Spleen (tissue), 11 donors: Measurements from ENCODE around the gene COL21A1. TPM values are rescaled to one million over a fixed set of nuclear protein-coding genes. Genes with fewer than 3 reads are reported as not detected.
A peak's percentile ranks its signal among the peaks of the same experiment; 100 is the strongest.

ENCODE experiments used
- DNase-seq: peaks from one replicate; pipeline ENCODE4 v3.0.0-alpha.2; 2020
- H3K27ac ChIP-seq, 8 donors: fragments of 200-600 bp; sonication (generic) in 7 of 8; 1 replicate in 4 of 8; 2 replicates in 4 of 8; pipeline versions ENCODE4 v1.5.0 to v1.8.0; 2016 to 2021; ENCODE audit warnings: inconsistent platforms in 4 of 8, mild to moderate bottlenecking in 4 of 8, moderate library complexity in 1 of 8
- H3K27me3 ChIP-seq, 7 donors: fragments of 200-600 bp; sonication (generic) in 6 of 7; replicated peaks in 1 of 7; 1 replicate in 4 of 7; 2 replicates in 3 of 7; pipeline versions ENCODE4 v1.5.0 to v1.8.0; 2016 to 2021; ENCODE audit warnings: inconsistent platforms in 3 of 7, mild to moderate bottlenecking in 1 of 7
- H3K36me3 ChIP-seq, 6 donors: fragments of 200-600 bp; sonication (generic) in 5 of 6; 1 replicate in 4 of 6; 2 replicates in 2 of 6; pipeline versions ENCODE4 v1.5.0 to v1.8.0; 2016 to 2021; ENCODE audit warnings: inconsistent platforms in 2 of 6
- H3K4me1 ChIP-seq, 6 donors: fragments of 200-600 bp; sonication (generic) in 5 of 6; 1 replicate in 3 of 6; 2 replicates in 3 of 6; pipeline versions ENCODE4 v1.5.0 to v1.8.0; 2016 to 2021; ENCODE audit warnings: inconsistent platforms in 3 of 6
- H3K4me3 ChIP-seq, 8 donors: fragments of 200-600 bp; sonication (generic) in 7 of 8; 1 replicate in 4 of 8; 2 replicates in 4 of 8; pipeline versions ENCODE4 v1.5.0 to v1.8.0; 2016 to 2021; ENCODE audit warnings: inconsistent platforms in 4 of 8, mild to moderate bottlenecking in 4 of 8, moderate library complexity in 2 of 8
- H3K9me3 ChIP-seq, 8 donors: fragments of 200-600 bp; sonication (generic) in 7 of 8; 1 replicate in 4 of 8; 2 replicates in 4 of 8; pipeline versions ENCODE4 v1.5.0 to v1.8.0; 2016 to 2021; ENCODE audit warnings: inconsistent platforms in 4 of 8
- CTCF ChIP-seq, 11 experiments: fragments of 200-600 bp in 7 of 11; fragments of 450-650 bp in 4 of 11; sonication (generic) in 4 of 11; IDR thresholded peaks in 8 of 11; conservative IDR thresholded peaks in 3 of 11; 1 replicate in 7 of 11; 2 replicates in 4 of 11; pipeline versions ENCODE4 v1.4.0 to v1.8.0; 2016 to 2021; ENCODE audit warnings: antibody characterized with exemption in 11 of 11, inconsistent platforms in 4 of 11, mild to moderate bottlenecking in 1 of 11
- POLR2A ChIP-seq, 3 donors: fragments of 450-650 bp; IDR thresholded peaks; one replicate each; pipeline ENCODE4 v1.5.1; 2017; ENCODE audit warnings: antibody characterized with exemption in 3 of 3, mild to moderate bottlenecking in 1 of 3
- POLR2AphosphoS5 ChIP-seq, 3 donors: sonication (generic); formaldehyde crosslinking; IDR thresholded peaks; one replicate each; pipeline ENCODE4 v1.5.1; 2017; ENCODE audit warnings: antibody characterized with exemption in 3 of 3
- WGBS, 5 donors: extraction: QIAGEN DNeasy Blood & Tissue Kit in 3 of 5; methylation state at CpG; one replicate each; pipeline versions ENCODE4 v1.1.5 to v1.1.7; 2013 to 2018; 5-methylcytosine and 5-hydroxymethylcytosine counted together
- intact Hi-C: fragments of 100-400 bp; cut with DNase I; formaldehyde crosslinking; loops from one replicate; pipeline ENCODE4 v1.15.0; 2023; ENCODE audit warnings: low total_unique reads
- polyA plus RNA-seq, 3 donors: library from polyadenylated mRNA; stranded (reverse); fragments of 200-250 nt; gene quantifications; one replicate each; pipeline ENCODE4 v1.2.1, GENCODE V29; 2013
- total RNA-seq, 7 donors: library from RNA; depleted of rRNA in 3 of 7; stranded (reverse); fragments of >200 nt in 3 of 7; fragmentation: NEBNext Ultra II Directional in 4 of 7; extraction: Animal tissue kit (Norgen Biotek cat#: 25700) in 4 of 7; gene quantifications; one replicate each; pipeline versions ENCODE4 v1.1.0 to v1.2.1, GENCODE V29; 2016 to 2021
- donor health status: healthy with polysubstance abuse.
- donor health status: DM: no; HTN: no; CAD: no; lungs with moderate emphysema.
- donor health status: DM: no; HTN: no; CAD: no.
- donor health status: Bipolar disorder and iron deficiency.
- donor health status: healthy.
- donor health status: DM: no; HTN: no; CAD: no.
- donor health status: DM: yes; HTN: yes; CAD: no.

COL21A1 gene
- total and polyA plus RNA-seq, 10 donors, result 0.13 to 2.9 (median 0.60) TPM

- intact Hi-C loops, result no loop called here
- no peak for TF ChIP-seq POLR2A (IDR thresholded peaks at IDR 0.05)
- no peak for TF ChIP-seq POLR2AphosphoS5 (IDR thresholded peaks at IDR 0.05)
- TF ChIP-seq CTCF (IDR thresholded peaks at IDR 0.05 in 8 of 11, conservative IDR thresholded peaks at IDR 0.05 in 3 of 11), result no peak
Observed at GRCh38 chr6:56259234-56260077, 12.1 kb upstream of the COL21A1 start.

GRCh38 chr6:56255349-56255748 is 8.0 kb upstream of the COL21A1 start:
- WGBS, 5 donors, result 77 to 91% (median 88%) methylated on average over 1 of the region's 1 CpG

More at GRCh38 chr6:56259234-56260077, 12.1 kb upstream of the COL21A1 start:
- H3K4me1 ChIP-seq, result no peaks in the 10 kb centered on the region
- H3K9me3 ChIP-seq, result no peaks in the 10 kb centered on the region
- DNase-seq, result no peak
- no peaks in the 10 kb centered on the region for H3K36me3 ChIP-seq
- no peak overlapping the region for H3K4me3 ChIP-seq
- 83 to 87% (median 86%) methylated on average over 3 of the region's 3 CpGs for WGBS, 5 donors
- H3K27me3 ChIP-seq, result no peaks in the 10 kb centered on the region
- H3K27ac ChIP-seq, result no peak overlapping the region

GRCh38 chr6:56250266-56250665 is 2.9 kb upstream of the COL21A1 start:
- no peak overlapping the region for H3K27ac ChIP-seq
- no peaks in the 10 kb centered on the region for H3K36me3 ChIP-seq
- peaks cover 0 to 23% (median 7%) of the 10 kb centered on the region in 7 donors for H3K27me3 ChIP-seq
- WGBS, 5 donors, result 17 to 38% (median 35%) methylated on average over 2 of the region's 2 CpGs
- peaks cover 0 to 7% (median 0%) of the 10 kb centered on the region in 6 donors for H3K4me1 ChIP-seq
- TF ChIP-seq CTCF (IDR thresholded peaks at IDR 0.05 in 8 of 11, conservative IDR thresholded peaks at IDR 0.05 in 3 of 11) (no peak), POLR2AphosphoS5 (IDR thresholded peaks at IDR 0.05) (no peak)
- no peak for DNase-seq
- intact Hi-C loops, result no loop called here
- no peak overlapping the region for H3K4me3 ChIP-seq
- H3K9me3 ChIP-seq, result no peaks in the 10 kb centered on the region

More at GRCh38 chr6:56255349-56255748, 8.0 kb upstream of the COL21A1 start:
- H3K9me3 ChIP-seq, result no peaks in the 10 kb centered on the region
- H3K36me3 ChIP-seq, result no peaks in the 10 kb centered on the region
- H3K4me3 ChIP-seq, result no peak overlapping the region
- no peaks in the 10 kb centered on the region for H3K27me3 ChIP-seq
- no peaks in the 10 kb centered on the region for H3K4me1 ChIP-seq
- H3K27ac ChIP-seq, result no peak overlapping the region
- intact Hi-C loops, result no loop called here
- TF ChIP-seq CTCF (IDR thresholded peaks at IDR 0.05 in 8 of 11, conservative IDR thresholded peaks at IDR 0.05 in 3 of 11) (no peak), POLR2AphosphoS5 (IDR thresholded peaks at IDR 0.05) (no peak), POLR2A (IDR thresholded peaks at IDR 0.05) (no peak)
- DNase-seq, result no peak

- no peak overlapping the region for H3K27ac ChIP-seq
- TF ChIP-seq POLR2A (IDR thresholded peaks at IDR 0.05) (no peak), POLR2AphosphoS5 (IDR thresholded peaks at IDR 0.05) (no peak), CTCF (IDR thresholded peaks at IDR 0.05 in 8 of 11, conservative IDR thresholded peaks at IDR 0.05 in 3 of 11) (no peak)
- H3K4me3 ChIP-seq, result peak overlapping the region in 3 of 8 donors; percentile 12 to 36 (median 18)
Observed at GRCh38 chr6:56247654-56248122, 308 bp upstream of the COL21A1 start.

More at GRCh38 chr6:56247654-56248122, 308 bp upstream of the COL21A1 start:
- WGBS, 5 donors, result 29 to 46% (median 34%) methylated on average over 12 of the region's 12 CpGs
- peaks cover 0 to 14% (median 0%) of the 10 kb centered on the region in 6 donors for H3K4me1 ChIP-seq
- no peak for DNase-seq
- peaks cover 0 to 23% (median 7%) of the 10 kb centered on the region in 7 donors for H3K27me3 ChIP-seq
- H3K36me3 ChIP-seq, result no peaks in the 10 kb centered on the region
- H3K9me3 ChIP-seq, result no peaks in the 10 kb centered on the region
- intact Hi-C loops, result no loop called here
